Erythroblast (primary cell): Measurements from ENCODE around the gene NPM1.

Experiments used
- GATA1 ChIP-seq: IDR thresholded peaks from 2 replicates; pipeline ENCODE4 v1.6.1; 2011; ENCODE audit warnings: low read depth, mild to moderate bottlenecking, control low read depth, low read length, moderate library complexity
- POLR2A ChIP-seq: IDR thresholded peaks from 2 replicates; pipeline ENCODE4 v1.6.1; 2011; ENCODE audit warnings: mild to moderate bottlenecking, low read length

- TF ChIP-seq POLR2A (no peak), GATA1 (no peak)
These were observed 18.6 kb upstream of the NPM1 start for GRCh38 chr5:171369056-171369455.
